Inferior parietal cortex (tissue), 1 donor: Measurements from ENCODE around the gene ATP6V1B1.
"Not testable (repeated sequence)": the region's sequence is repeated elsewhere in the genome, so short reads cannot be mapped to it uniquely, and the experiment has no call there.

Source experiments
- DNase-seq: peaks from one replicate; pipeline ENCODE4 v3.0.0-alpha.2; 2016; ENCODE audit errors: extremely low spot score

The ATP6V1B1 gene

GRCh38 chr2:71006323-71006722 lies 70.6 kb downstream of the ATP6V1B1 start:
- no peak for DNase-seq

- DNase-seq, result no peak
Observed at GRCh38 chr2:71006955-71007799, 71.5 kb downstream of the ATP6V1B1 start.

- DNase-seq, result no peak
Observed at GRCh38 chr2:71008342-71008741, 72.6 kb downstream of the ATP6V1B1 start.

GRCh38 chr2:71011786-71012185 lies 76.1 kb downstream of the ATP6V1B1 start:
- not testable (repeated sequence) for DNase-seq
